ENCODE measurements around the gene KRTAP4-9. TPM values are rescaled to one million over a fixed set of nuclear protein-coding genes. Genes with fewer than 3 reads are reported as not detected.
"Not testable (repeated sequence)": the region's sequence is repeated elsewhere in the genome, so short reads cannot be mapped to it uniquely, and the experiment has no call there.

KRTAP4-9 gene
- polyA plus RNA-seq, 1 donor from 2014 or later = not detected

DNA sequence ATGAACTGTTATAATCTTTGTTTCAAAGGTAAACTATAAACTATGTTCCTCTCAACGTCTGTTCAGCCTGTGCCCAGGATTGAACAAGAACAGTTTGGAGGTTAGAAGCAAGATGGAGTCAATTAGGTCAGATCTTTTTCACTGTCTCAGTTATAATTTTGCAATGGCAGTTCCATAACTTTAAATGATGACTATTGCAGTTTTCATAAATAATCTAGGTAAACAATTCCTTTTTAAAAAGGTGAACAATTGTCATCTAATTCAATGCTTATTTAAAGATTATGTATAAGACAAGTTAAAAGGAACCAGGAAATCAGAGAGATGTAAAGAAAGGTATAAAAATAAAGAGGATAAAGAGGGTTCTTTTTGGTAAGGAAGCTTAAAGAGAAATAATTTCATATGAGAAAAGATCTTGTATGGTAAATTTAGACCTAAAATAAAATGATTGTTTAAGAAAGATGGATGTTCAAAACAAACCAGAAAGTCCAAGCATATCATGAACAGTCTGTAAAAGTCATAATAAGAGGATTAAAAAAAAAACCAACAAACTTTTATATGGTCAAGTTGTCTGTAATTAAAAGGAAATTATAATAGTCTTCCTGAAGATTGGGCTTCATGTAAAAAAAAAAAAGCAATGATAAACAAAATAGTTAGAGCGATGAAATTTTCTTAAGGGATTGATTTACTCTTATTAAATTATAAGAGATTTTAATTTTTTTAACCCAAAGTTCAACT, 6.1 kb downstream of the KRTAP4-9 start:
- no peak overlapping the region for H3K4me3 ChIP-seq (ENCODE audit: low read length)
- H4K20me1 ChIP-seq (ENCODE audit: insufficient read depth) = no peaks in the 10 kb centered on the region
- H3K9me2 ChIP-seq (ENCODE audit: insufficient read depth, low read length) = no peaks in the 10 kb centered on the region
- no peak overlapping the region for H3K9ac ChIP-seq (ENCODE audit: low read length)
- no peaks in the 10 kb centered on the region for H3K9me3 ChIP-seq (ENCODE audit: low read length)
- no peak overlapping the region for H2AFZ ChIP-seq (ENCODE audit: low read depth, low read length)
- no peak overlapping the region for H3K4me2 ChIP-seq (ENCODE audit: low read length)
- no peaks in the 10 kb centered on the region for H3F3A ChIP-seq (ENCODE audit: insufficient read depth, low read length, poor library complexity, severe bottlenecking)
- TF ChIP-seq SMC3 (conservative IDR thresholded peaks at IDR 0.05; ENCODE audit: poor library complexity) (no peak), TAF1 (IDR thresholded peaks at IDR 0.05; ENCODE audit: low read depth) (no peak), RAD21 (conservative IDR thresholded peaks at IDR 0.05) (no peak), MXI1 (conservative IDR thresholded peaks at IDR 0.05; ENCODE audit: poor library complexity, severe bottlenecking) (no peak), EP300 (conservative IDR thresholded peaks at IDR 0.05; ENCODE audit: poor library complexity, severe bottlenecking) (no peak), EZH2 (IDR thresholded peaks at IDR 0.05; ENCODE audit: borderline replicate concordance, insufficient read depth, low read length, poor library complexity, severe bottlenecking) (no peak), POLR2AphosphoS5 (IDR thresholded peaks at IDR 0.05) (no peak)
- TF ChIP-seq, protein P1, sequence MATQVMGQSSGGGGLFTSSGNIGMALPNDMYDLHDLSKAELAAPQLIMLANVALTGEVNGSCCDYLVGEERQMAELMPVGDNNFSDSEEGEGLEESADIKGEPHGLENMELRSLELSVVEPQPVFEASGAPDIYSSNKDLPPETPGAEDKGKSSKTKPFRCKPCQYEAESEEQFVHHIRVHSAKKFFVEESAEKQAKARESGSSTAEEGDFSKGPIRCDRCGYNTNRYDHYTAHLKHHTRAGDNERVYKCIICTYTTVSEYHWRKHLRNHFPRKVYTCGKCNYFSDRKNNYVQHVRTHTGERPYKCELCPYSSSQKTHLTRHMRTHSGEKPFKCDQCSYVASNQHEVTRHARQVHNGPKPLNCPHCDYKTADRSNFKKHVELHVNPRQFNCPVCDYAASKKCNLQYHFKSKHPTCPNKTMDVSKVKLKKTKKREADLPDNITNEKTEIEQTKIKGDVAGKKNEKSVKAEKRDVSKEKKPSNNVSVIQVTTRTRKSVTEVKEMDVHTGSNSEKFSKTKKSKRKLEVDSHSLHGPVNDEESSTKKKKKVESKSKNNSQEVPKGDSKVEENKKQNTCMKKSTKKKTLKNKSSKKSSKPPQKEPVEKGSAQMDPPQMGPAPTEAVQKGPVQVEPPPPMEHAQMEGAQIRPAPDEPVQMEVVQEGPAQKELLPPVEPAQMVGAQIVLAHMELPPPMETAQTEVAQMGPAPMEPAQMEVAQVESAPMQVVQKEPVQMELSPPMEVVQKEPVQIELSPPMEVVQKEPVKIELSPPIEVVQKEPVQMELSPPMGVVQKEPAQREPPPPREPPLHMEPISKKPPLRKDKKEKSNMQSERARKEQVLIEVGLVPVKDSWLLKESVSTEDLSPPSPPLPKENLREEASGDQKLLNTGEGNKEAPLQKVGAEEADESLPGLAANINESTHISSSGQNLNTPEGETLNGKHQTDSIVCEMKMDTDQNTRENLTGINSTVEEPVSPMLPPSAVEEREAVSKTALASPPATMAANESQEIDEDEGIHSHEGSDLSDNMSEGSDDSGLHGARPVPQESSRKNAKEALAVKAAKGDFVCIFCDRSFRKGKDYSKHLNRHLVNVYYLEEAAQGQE (IDR thresholded peaks at IDR 0.05; ENCODE audit: borderline replicate concordance) = no peak
- TF ChIP-seq, protein P2, sequence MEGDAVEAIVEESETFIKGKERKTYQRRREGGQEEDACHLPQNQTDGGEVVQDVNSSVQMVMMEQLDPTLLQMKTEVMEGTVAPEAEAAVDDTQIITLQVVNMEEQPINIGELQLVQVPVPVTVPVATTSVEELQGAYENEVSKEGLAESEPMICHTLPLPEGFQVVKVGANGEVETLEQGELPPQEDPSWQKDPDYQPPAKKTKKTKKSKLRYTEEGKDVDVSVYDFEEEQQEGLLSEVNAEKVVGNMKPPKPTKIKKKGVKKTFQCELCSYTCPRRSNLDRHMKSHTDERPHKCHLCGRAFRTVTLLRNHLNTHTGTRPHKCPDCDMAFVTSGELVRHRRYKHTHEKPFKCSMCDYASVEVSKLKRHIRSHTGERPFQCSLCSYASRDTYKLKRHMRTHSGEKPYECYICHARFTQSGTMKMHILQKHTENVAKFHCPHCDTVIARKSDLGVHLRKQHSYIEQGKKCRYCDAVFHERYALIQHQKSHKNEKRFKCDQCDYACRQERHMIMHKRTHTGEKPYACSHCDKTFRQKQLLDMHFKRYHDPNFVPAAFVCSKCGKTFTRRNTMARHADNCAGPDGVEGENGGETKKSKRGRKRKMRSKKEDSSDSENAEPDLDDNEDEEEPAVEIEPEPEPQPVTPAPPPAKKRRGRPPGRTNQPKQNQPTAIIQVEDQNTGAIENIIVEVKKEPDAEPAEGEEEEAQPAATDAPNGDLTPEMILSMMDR (IDR thresholded peaks at IDR 0.05; ENCODE audit: poor library complexity, severe bottlenecking) = no peak
- H3K79me2 ChIP-seq (replicated peaks; ENCODE audit: insufficient read depth, low read length) = no peaks in the 10 kb centered on the region
- no peaks in the 10 kb centered on the region for H3K36me3 ChIP-seq (ENCODE audit: insufficient read depth, low read length)
- no peaks in the 10 kb centered on the region for H3K27me3 ChIP-seq (ENCODE audit: insufficient read depth, low read depth, low read length)
- no peak overlapping the region for H3K27ac ChIP-seq (ENCODE audit: low read length)

DNA sequence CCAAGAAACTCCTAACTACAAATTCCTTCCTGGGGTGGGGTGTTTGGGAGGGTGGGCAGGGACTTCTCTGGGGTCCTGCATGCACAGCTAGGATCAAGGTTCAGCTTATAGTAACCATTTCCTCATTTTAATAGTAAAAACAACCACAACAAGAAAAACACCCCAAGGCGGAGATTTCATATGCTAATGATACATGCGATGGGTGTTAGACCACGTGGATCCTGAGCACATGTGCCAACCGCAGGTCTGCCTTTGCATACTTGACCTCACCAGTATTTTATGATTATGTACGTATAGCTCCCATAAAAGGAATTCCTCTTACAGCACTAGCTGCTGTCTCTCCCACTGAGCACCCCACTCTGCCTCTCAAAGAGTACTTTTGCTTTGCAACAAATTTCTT, 11.1 kb downstream of the KRTAP4-9 start:
- Histone ChIP-seq H3K27me3 (ENCODE audit: insufficient read depth, low read depth, low read length) (no peaks in the 10 kb centered on the region), H3K79me2 (replicated peaks; ENCODE audit: insufficient read depth, low read length) (no peaks in the 10 kb centered on the region), H3K27ac (ENCODE audit: low read length) (no peak overlapping the region), H3F3A (ENCODE audit: insufficient read depth, low read length, poor library complexity, severe bottlenecking) (no peaks in the 10 kb centered on the region), H3K9me3 (ENCODE audit: low read length) (no peaks in the 10 kb centered on the region), H3K9me2 (ENCODE audit: insufficient read depth, low read length) (no peaks in the 10 kb centered on the region), H3K4me3 (ENCODE audit: low read length) (no peak overlapping the region), H3K9ac (ENCODE audit: low read length) (no peak overlapping the region), H3K36me3 (ENCODE audit: insufficient read depth, low read length) (no peaks in the 10 kb centered on the region), H4K20me1 (ENCODE audit: insufficient read depth) (no peaks in the 10 kb centered on the region), H3K4me2 (ENCODE audit: low read length) (no peak overlapping the region), H2AFZ (ENCODE audit: low read depth, low read length) (no peak overlapping the region)
- TF ChIP-seq SMC3 (conservative IDR thresholded peaks at IDR 0.05; ENCODE audit: poor library complexity) = no peak
- TF ChIP-seq EP300 (conservative IDR thresholded peaks at IDR 0.05; ENCODE audit: poor library complexity, severe bottlenecking) = no peak
- TF ChIP-seq EZH2 (IDR thresholded peaks at IDR 0.05; ENCODE audit: borderline replicate concordance, insufficient read depth, low read length, poor library complexity, severe bottlenecking) = no peak
- TF ChIP-seq, protein P2 (IDR thresholded peaks at IDR 0.05; ENCODE audit: poor library complexity, severe bottlenecking) = no peak
- TF ChIP-seq MXI1 (conservative IDR thresholded peaks at IDR 0.05; ENCODE audit: poor library complexity, severe bottlenecking) = no peak
- no peak for TF ChIP-seq RAD21 (conservative IDR thresholded peaks at IDR 0.05)
- TF ChIP-seq, protein P1 (IDR thresholded peaks at IDR 0.05; ENCODE audit: borderline replicate concordance) = no peak
- TF ChIP-seq POLR2AphosphoS5 (IDR thresholded peaks at IDR 0.05) = no peak
- no peak for TF ChIP-seq TAF1 (IDR thresholded peaks at IDR 0.05; ENCODE audit: low read depth)

DNA sequence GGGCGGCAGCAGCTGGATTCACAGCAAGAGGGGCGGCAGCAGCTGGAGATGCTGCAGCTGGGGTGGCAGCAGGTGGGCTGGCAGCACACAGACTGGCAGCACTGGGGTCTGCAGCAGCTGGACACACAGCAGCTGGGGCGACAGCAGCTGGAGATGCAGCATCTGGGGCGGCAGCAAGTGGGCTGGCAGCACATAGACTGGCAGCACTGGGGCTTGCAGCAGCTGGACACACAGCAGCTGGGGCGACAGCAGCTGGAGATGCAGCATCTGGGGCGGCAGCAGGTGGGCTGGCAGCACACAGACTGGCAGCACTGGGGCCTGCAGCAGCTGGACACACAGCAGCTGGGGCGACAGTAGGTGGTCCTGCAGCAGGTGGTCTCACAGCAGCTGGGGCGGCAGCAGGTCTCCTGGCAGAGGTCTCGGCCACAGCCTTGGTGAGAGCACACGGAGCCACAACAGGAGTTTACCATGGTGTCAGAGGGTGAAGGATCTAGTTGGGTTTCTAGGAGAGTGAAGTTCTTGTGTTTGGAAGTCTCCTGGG, 12.7 kb downstream of the KRTAP4-9 start, which contains the start of gene KRTAP4-11:
Gene KRTAP4-11, minus strand, starts transcription at position 528 of the 541 bp plus-strand sequence. Its CDS starts 58 bp downstream, at position 470.
- not testable (repeated sequence) for H3K36me3 ChIP-seq (ENCODE audit: insufficient read depth, low read length); H3K27me3 ChIP-seq (ENCODE audit: insufficient read depth, low read depth, low read length); H3K4me3 ChIP-seq (ENCODE audit: low read length); H3K9me2 ChIP-seq (ENCODE audit: insufficient read depth, low read length); H3F3A ChIP-seq (ENCODE audit: insufficient read depth, low read length, poor library complexity, severe bottlenecking); H3K4me2 ChIP-seq (ENCODE audit: low read length); H3K9ac ChIP-seq (ENCODE audit: low read length); H3K27ac ChIP-seq (ENCODE audit: low read length); H3K79me2 ChIP-seq (replicated peaks; ENCODE audit: insufficient read depth, low read length); H3K9me3 ChIP-seq (ENCODE audit: low read length); H2AFZ ChIP-seq (ENCODE audit: low read depth, low read length); H4K20me1 ChIP-seq (ENCODE audit: insufficient read depth)

Measured in neural cell (in vitro differentiated cells).